Fibroblast of peridontal ligament (primary cell): ENCODE results near the gene PSMB11.

Experiments
- DNase-seq: peaks from one replicate; pipeline ENCODE4 v3.0.0-alpha.2; 2010; ENCODE audit errors: extremely low read depth

The PSMB11 gene

DNA sequence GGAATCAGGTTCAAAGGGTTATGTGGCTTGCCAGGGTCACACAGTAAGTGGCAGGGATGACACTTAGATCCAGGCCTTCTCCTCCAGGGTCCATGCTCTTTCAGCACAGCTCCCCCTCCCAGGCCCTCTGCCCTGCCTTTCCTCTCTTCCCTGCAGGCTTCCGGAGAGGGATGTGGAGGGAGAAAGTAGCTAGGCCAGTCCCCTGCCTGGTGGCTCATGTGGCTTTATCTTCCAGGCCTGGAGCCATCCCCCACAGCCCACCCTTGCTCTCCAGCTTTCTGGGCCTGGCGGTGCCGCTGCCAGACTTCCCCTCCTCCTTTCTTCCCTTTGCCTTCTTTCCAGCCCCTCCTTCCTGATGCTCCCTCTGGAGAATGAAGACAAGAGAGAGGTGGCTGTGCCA lies 1.7 kb downstream of the PSMB11 start:
- no peak for DNase-seq

DNA sequence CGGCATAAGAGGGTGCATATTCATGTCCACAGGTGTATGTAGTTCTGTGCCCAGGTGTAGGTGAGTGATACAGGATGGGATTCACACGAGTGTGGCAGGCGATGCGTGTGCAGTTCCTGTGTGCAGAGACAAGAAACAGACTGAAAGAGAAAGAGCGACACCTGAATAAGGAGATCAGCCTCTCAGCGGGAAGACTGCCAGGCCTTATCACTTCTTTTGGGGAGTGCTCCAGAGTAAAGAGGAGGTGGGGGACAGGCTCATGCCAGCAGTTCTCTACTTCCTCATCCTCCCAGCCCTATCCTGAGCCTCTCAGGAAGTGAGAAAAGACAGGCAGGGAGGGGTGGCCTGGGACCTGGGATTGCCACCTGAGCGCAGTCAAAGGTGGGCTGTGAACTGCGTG lies 2.8 kb downstream of the PSMB11 start:
- no peak for DNase-seq

DNA sequence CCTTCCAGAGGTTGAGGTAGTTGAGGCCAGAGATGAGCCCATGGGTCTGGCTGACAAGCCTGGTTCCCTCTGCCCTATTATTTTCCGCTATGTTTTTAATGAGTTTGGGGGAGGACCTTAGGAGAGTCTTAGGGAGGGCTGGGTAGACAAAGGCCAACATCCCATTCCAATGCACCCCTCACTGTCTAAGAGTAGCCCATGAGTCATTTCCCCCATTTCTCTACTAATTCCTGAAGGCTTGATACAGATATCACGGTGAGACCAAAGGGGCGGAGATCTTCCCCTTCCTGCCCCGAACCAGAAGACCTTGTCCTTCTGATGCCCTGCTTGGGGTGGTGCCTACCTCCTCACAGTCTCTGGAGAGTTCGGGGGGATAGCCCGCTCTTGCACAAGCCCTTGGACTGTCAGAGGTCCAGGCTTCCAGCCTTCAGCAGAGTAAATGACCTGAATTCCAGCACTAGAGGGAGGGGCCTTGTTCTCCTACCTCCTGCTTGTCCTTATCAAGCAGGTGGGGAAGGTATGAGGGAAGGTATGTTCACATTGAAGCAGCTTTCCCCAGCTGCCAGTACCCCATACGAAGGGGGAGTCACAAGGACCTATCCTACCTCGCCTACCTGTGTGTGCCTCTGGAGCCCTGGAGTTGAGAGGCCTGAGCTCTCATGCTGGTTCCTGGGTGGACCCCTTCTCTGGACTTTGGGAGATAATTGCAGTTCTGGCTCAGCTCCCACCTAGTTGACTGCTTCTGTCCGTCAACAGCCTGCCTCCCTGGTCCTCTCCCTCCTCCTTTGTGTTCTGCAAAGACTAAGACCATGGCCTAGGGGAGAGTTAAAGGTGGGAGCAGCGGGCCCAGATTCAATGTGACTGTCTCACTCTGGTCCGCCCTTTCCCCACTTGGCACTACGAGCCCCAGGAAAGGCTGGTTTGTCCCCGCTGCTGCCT lies 3.7 kb downstream of the PSMB11 start:
- DNase-seq = no peak

DNA sequence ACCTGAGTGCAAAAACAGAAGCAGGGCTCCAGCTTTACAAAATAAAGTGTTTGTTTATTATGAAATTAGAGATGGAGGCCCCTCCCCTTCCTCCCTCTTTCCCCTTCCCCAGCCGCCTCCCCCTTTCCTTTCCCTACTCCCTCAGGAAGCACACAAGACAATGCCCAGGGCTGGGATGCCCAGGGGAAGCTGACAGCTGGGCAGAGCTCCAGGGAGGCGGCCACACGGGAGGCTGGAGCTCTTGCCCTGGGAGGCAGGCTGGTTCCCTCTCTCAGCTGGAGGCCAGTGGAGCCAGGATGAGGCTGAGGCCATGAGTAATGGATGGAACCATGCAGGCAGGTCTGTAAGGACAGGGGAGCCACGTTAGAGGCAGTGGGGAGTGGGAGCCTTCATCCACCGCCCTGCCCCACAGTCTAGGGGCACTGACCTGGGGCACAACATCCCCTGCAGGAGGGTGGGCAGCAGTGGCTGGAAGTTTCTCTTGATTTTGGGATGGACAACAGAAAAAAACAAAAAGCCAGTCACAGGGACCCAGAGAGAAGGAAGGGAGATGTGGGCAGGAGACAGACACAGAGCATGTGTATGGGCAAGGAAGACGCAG lies 5.1 kb downstream of the PSMB11 start:
- DNase-seq = no peak

DNA sequence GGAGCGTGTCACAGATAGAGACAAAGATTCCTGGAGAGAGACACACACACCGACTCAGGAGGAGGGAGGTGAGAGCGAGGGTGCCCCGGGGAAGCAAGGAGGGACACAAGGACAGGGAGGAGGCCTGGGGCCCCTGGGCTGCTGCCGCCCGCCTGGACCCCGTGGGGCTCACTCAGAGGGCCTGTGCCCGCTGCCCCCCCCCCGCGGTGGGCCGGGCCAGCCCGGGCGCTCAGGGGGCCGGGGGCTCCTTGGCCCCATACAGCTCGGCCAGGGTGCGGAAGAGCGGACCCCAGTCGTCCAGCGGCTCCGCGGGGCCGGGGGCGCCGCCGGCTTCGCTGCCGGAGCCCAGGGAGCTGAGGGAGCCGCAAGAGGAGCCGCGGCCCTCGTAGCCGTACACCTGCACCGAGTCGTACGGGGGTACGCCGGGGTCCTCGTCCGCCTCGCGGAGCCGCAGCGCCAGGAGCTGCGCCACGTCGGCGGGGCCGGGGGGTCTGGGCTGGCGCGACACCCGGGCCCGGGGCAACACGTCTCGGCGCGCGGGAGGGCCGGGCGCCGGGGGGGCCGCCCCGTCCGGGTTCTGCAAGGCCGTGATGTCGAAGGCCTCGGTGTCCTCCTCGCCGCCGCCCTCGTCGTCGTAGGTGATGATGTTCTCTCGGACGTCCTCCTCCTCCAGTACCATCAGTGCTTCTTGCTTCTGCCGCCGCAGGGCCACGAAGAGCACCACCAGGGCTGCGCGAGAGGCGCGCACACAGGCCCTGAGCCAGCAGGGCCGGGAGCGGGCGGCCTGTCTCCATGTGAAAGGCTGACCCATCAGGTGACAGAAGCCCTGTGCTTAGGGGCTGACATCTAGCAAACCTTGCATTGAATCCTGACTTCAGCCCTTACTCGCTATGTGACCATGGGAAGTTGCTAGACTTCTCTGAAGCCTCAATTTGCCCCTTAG lies 6.0 kb downstream of the PSMB11 start:
- no peak for DNase-seq

DNA sequence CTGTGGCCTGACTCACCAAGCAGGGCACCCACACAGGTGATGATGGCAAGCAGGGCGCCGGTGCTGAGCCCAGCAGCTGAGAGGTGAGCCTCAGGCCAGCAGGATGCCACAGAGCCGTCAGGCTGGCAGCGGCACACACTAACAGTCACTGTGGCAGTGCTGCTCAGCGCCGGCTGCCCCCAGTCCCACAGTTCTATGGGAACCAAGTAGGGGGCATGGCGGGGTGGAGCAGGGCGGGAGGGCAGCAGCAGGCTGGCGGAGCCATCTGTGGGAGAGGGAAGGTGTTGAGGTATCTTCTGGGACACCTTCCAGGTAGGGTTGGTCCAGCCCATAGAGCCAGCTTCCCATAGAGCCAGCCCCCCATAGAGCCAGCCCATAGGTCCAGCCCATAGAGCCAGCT lies 7.0 kb downstream of the PSMB11 start:
- DNase-seq = no peak

DNA sequence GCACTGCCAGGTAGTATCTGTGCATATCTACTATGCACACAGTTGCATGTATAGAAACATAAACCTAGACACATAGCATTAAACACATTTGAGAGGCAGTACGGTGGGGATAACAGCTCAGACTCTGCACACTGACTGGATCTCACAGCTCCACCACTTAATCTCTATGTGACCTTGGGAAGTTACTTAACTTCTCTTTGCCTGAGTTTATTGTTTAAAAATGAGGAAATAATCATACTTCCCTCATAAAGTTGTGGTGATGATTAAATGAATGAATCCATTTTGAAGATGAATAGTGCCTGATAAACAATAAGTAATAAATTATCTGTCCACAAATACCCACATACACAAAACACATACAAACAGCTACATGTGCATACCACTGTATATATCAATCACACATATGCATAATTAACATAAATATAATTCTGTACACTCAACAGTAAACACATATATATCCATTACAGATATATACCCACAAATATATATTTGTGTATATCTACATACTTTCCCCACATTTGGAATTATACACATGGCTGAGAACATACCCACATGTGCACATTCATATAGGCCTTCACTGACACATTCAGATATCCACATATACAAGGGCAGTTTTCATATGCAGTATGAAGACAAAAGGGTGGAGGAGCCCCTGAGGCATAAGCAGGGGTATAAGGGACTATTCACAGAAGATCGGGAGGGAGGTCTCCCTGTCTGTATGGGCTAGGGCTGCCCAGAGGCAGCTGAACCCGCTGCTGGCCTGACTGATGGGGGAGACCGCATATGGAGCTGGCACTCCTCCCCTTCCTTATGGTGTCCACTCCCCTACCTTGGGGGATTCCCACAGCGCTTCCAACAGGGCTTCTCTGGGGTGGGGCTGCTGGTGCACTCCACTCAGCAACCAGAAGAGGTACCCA lies 9.4 kb downstream of the PSMB11 start:
- no peak for DNase-seq

DNA sequence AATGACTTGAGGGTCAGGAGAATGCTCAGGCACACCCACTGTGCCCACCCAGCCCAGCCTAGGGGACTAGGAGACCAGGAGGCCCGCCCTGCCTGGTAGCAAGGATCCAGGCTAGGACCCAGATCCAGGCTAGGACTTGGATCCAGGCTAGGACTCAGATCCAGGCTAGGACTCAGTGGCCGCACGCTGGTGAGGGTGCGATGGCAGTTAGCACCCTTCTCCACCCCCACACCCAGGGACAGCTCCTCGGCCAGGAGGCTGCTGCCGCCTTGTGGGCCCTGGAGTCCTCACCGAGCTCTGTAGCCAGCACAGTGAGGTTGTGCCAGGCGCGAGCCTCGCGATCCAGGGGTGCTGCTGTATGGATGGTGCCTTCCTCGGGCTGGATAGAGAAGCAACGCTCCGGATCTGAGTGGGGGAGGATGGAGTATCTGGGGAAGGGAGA lies 10.2 kb downstream of the PSMB11 start:
- no peak for DNase-seq

DNA sequence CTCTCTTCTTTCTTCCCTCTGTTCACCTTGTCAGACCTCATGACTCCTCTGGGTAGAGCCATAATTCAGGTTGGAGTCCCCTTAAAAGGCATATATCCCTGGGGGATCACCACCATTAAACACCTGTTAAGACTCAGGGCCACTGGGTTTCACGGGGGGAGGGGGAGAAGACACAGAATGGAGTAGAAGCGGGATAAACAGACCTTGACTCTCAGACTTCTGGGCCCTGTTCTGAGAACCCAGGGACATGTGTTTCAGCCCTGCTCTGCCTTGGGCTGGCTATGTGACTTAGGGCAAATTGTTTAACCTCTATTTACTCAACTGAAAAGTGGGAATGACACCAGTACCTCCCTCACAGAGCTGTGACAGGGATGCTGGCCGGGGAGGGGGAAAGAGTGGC lies 10.7 kb downstream of the PSMB11 start:
- DNase-seq = no peak

DNA sequence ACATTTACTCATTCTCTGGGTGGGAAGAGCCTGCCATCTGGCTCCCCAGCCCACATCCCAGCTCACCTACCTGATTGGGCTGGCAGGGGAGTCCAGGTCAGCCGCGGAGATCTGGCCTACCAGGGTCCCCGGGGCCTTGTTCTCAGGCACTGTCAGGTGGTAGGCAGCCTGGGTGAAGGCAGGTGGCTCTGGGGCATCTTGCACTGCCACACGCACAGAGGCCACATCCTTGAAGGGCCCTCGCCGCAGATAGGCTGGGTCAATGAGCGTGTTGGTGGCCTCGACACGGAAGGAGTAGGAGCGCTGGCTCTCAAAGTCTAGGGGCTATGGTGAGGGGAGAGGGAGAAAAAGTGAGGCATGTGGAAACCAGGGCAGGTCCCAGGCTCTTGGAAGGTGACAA lies 11.4 kb downstream of the PSMB11 start:
- DNase-seq = no peak

DNA sequence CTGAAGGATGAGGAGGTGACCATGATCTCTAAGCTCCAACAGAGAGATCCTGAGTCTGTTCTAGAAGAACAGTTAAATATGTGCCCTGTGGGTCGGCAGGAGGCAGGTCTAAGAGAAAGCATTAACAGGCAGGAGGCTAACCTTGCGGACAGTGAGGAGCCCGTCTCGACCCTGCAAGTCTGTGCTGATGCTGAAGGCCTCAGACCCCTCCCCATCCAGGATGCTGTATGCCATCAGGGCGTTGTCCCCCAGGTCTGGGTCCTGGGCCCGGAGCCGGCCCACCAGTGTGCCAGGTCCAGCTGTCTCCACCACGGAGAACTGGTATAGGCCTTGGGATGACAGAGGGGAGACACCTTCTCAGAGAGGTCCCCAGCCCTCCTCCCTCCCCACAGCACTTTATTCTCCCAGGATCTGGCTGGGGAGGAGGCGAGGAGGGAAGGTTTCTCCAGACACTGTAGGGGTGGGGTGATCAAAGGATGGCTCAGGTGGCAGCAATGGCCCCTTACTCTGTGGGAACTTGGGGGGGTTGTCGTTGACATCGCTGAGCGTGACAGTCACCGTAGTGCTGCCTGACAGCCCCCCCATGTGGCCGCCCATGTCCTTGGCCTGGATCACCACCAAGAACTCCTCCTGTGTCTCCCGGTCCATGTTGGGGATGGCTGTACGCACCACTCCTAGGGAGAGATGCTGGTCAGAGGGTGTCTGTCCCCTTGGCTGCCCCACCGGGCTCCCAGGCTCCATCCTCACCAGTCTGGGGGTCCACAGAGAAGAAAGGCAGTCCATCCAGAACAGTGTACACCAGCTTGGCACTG lies 12.2 kb downstream of the PSMB11 start:
- DNase-seq = no peak

DNA sequence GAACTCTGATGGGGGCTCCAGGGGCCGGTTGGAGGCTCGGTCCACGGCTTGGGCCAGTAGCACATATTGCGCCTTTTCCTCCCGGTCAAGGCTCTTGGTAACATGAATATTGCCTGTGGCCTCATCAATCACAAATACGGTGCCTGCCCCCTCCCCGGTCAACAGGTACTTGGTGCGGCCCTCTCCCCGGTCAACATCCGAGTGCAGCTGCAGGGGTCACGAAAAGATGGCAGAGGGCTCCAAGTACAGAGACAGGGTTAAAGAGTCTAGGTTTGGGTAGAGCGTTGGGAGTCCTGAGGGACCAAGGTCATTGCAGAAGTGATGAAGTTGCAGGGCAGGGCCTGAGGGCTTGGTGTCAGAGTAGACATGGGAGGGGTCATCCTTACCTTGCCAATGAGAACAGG lies 13.1 kb downstream of the PSMB11 start:
- no peak for DNase-seq

DNA sequence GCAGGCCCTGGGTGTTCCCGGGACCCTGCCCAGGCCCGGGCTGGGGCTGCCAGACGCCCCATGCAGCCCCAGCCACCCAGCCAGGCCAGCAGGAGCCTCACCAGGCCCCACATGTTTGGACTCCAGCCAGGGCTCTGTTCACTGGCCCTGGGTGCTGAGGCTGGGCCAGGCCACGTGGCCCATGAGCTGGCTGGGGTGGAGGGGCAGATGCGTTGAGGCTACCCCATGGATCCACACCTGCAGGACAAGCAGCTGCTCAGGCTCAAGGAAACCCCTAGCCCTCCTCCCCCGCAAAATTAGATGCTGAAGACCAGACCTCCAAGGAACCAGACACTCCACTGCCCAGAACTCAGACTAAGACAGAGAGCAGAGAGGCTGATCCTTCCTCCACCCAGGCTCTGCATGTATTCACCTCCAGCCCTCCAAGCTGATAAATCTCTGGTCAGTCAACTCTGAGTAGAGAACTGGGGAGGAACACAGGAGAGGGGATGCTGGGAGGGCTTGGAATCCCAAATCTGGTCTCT lies 13.7 kb downstream of the PSMB11 start:
- no peak for DNase-seq

DNA sequence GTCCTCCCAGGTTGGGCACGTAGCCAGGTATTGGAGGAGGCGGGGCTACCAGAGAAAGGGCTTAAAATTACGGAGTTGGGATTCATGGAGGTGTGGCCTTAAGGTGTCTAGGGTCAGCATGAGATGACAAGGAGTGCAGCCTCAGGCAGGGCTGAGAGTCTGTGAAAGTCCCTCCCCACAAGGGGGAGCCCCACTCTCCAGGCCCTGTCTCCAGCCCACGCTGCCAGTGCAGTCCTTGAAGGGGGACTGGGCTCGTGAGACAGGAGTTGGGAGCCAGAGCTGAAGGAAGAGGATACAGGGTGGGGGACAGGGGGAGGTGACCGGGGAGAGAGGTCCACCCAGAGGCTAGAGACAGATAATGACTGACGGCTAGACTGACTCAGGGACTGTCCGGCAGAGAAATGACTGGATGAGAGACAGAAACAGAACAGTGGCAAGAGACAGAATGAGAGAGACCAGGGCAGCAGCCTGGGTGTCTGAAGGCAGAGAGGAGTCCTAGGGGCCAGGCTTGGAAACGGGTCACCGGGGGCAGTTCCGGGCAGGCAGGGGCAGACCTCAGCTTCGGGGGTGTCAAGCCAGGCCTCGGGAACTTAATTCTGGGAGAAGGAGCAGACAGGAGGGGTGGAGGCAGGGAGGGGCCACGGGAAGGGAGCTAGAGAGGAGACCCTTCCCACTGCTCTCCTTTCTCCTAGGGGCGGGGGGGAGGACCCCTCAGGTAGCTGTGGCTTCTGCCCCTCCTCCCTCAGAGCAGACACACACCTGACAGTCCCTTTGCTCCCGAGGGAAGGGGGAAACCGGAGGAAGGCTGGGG lies 14.3 kb downstream of the PSMB11 start:
- peak; percentile 56 for DNase-seq

DNA sequence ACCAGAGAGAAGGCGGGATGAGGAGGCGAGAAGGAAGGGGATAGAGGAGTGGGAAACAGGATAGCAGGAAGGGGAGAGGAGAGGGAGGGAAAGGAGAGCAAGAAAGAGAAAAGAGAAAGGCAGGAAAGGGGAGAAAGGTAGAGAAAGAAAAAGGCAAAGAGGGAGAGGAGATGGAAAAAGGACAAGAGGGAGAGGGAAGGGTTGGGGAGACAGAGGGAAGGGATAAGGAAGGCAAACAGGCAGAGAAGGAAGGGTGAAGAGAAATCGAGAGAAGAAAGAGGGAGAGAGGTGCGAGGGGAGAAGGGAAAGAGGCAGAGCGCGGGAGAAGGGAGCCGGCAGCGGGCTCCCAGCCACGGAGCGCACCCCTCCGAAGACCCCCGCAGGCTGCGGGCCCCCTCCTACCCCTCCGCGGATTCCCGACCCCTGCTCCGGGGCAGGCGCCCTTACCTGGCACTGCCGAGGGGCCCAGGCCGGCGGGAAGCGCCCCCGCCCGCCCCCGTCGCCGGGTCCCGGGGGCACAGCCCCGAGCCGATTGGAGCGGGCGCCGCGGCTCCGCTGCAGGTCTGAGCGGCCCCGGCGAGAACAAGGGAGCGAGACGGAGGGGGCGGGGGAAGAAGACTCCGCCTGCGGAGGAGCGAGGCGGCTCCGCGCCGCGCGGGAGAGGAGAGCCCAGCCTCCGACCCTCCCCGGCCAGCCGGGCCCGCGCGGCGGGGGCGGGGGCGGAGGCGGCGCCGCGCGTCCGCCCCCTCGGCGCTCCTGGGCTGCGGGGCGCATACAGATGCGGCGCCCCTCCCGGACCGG lies 15.1 kb downstream of the PSMB11 start, which contains the start of gene CDH24:
CDH24 (minus strand) TSS at position 565 of the 801 bp plus-strand sequence. CDS start 1,787 bp downstream, outside the sequence.
- peak; percentile 43 for DNase-seq

DNA sequence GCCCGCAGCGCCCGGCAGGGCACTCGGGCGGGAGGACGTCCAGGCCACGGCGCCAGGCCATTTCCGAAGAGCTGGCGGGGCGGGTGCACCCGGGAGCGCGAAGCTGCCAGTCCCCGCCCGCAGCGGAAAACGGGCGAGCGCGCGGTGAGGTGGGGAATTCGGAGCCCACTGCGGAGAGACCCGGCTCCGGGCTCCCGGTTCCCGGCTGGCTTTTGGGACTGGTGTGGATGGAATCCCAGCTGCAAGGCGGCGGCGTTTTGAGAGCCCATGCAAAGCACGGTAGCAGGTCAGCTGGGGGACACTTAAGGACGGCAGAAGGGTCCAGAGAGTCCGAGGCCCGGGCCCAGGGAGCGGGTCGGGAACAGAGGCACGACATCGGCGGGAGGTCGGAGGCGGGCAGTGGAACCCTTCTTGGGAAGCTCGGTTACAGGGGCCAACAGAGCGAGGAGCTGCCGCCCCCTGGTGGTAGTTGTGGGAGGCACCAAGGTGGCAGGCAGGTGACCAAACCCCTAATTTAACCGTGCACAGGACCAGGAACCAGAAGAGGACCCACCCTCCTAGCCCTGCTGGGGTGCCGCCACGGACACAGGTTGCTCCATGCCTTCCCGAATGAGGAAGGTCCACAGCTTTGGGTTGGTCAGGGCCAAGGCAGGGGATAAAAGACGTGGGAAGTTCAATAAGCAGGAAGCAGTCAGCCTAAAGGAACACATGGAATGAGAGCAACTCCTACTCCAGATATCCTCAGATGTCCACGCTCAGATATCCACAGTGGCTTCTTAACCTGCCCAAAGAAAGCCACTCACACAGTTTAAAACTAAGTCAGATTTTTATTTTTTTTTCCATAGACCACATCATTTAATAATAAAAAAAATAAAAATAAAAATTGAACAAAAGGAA lies 16.0 kb downstream of the PSMB11 start:
- DNase-seq = peak; percentile 76
